DND-41 (cell line): ENCODE results near the gene NANP.
"Not testable (repeated sequence)": the region's sequence is repeated elsewhere in the genome, so short reads cannot be mapped to it uniquely, and the experiment has no call there.

ENCODE experiments used
- ATAC-seq: fragments of 200-7000 bp; cut with Tn5 transposase; 3 replicates; pipeline ENCODE4 v1.9.1; 2021; ENCODE audit warnings: low read depth; ENCODE audit not compliant: insufficient read depth
- DNase-seq: peaks from one replicate; pipeline ENCODE4 v3.0.0-alpha.2; 2020
- H2AFZ ChIP-seq: 2 replicates; pipeline ENCODE4 v1.6.0; 2012; ENCODE audit warnings: low read depth, low read length
- H3K27ac ChIP-seq: 2 replicates; pipeline ENCODE4 v1.5.1; 2012; ENCODE audit warnings: low read length, inconsistent platforms
- H3K27me3 ChIP-seq: fragments of 200-600 bp; sonication (generic); 2 replicates; pipeline ENCODE4 v1.6.0; 2012; ENCODE audit warnings: low read length, mild to moderate bottlenecking, inconsistent platforms; ENCODE audit not compliant: insufficient read depth, poor library complexity
- H3K36me3 ChIP-seq: 2 replicates; pipeline ENCODE4 v1.5.1; 2012; ENCODE audit warnings: low read length, inconsistent platforms; ENCODE audit not compliant: insufficient read depth
- H3K4me1 ChIP-seq: 2 replicates; pipeline ENCODE4 v1.5.1; 2012; ENCODE audit warnings: mild to moderate bottlenecking, low read length; ENCODE audit not compliant: insufficient read depth
- H3K4me2 ChIP-seq: 2 replicates; pipeline ENCODE4 v1.6.0; 2012; ENCODE audit warnings: mild to moderate bottlenecking, moderate library complexity, low read length, inconsistent platforms; ENCODE audit not compliant: insufficient read depth
- H3K4me3 ChIP-seq, 2 experiments: fragments of 200-600 bp in 1 of 2; shearing (Covaris generic) in 1 of 2; 2 replicates each; pipeline ENCODE4 v1.5.1; 2012 to 2016; ENCODE audit warnings: inconsistent platforms in 2 of 2, low read length in 2 of 2, mild to moderate bottlenecking in 2 of 2, low read depth in 1 of 2, moderate library complexity in 1 of 2
- H3K79me2 ChIP-seq: 2 replicates; pipeline ENCODE4 v1.6.0; 2012; ENCODE audit warnings: low read length, inconsistent platforms; ENCODE audit not compliant: insufficient read depth
- H3K9ac ChIP-seq: 2 replicates; pipeline ENCODE4 v1.6.0; 2012; ENCODE audit warnings: low read depth, mild to moderate bottlenecking, inconsistent platforms, low read length, moderate library complexity
- H3K9me3 ChIP-seq: 2 replicates; pipeline ENCODE4 v1.5.1; 2012; ENCODE audit warnings: low read length, moderate library complexity, mild to moderate bottlenecking, inconsistent platforms; ENCODE audit not compliant: insufficient read depth, severe bottlenecking
- H4K20me1 ChIP-seq: 2 replicates; pipeline ENCODE4 v1.6.0; 2012; ENCODE audit warnings: low read length; ENCODE audit not compliant: insufficient read depth
- EZH2 ChIP-seq: IDR thresholded peaks from 3 replicates; pipeline ENCODE4 v1.6.1; 2012; ENCODE audit warnings: borderline replicate concordance, low read depth, mild to moderate bottlenecking, moderate library complexity, low read length, inconsistent platforms; ENCODE audit not compliant: severe bottlenecking
- TF ChIP-seq, protein P1 (sequence below): IDR thresholded peaks from 2 replicates; pipeline ENCODE4 v1.5.1; 2012; ENCODE audit warnings: borderline replicate concordance, low read length, moderate library complexity, mild to moderate bottlenecking; ENCODE audit not compliant: poor library complexity, severe bottlenecking; ENCODE audit errors: extremely low read depth

Gene NANP

DNA sequence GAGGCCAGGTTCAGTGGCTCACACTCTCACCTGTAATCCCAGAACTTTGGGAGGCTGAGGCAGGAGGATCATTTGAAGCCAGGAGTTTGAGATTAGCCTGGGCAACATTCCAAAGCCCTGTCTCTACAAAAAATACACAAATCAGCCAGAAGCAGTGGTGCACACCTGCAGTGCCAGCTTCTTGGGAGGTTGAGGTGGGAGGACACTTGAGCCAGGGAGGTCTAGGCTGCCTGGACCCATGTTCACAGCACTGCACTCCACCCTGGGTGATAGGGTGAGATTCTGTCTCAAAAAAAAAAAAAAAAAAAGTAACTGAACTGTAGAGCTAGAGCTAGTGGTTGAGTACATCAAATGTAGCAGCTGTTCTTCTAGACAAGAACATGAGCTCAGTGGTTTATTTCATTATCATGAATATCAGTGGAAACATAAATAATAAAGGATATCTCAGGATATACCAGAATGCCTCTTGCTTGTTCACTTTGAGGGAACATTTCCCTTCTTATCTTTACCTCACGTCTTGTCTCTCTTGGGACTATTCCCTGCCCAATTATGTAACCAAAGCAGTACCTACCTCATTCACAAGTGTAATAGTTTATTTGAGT is 17.6 kb downstream of the NANP start:
- Histone ChIP-seq H2AFZ (no peak overlapping the region), H3K36me3 (peaks cover 22% of the 10 kb centered on the region), H3K4me3 (no peak overlapping the region), H4K20me1 (peaks cover 14% of the 10 kb centered on the region; the same call in 1 of the 2 replicates), H3K9ac (no peak overlapping the region), H3K4me2 (no peak overlapping the region), H3K79me2 (peaks cover 21% of the 10 kb centered on the region), H3K27ac (no peak overlapping the region), H3K27me3 (no peaks in the 10 kb centered on the region), H3K9me3 (no peaks in the 10 kb centered on the region), H3K4me1 (no peaks in the 10 kb centered on the region)
- no peak for TF ChIP-seq EZH2
- TF ChIP-seq, protein P1, sequence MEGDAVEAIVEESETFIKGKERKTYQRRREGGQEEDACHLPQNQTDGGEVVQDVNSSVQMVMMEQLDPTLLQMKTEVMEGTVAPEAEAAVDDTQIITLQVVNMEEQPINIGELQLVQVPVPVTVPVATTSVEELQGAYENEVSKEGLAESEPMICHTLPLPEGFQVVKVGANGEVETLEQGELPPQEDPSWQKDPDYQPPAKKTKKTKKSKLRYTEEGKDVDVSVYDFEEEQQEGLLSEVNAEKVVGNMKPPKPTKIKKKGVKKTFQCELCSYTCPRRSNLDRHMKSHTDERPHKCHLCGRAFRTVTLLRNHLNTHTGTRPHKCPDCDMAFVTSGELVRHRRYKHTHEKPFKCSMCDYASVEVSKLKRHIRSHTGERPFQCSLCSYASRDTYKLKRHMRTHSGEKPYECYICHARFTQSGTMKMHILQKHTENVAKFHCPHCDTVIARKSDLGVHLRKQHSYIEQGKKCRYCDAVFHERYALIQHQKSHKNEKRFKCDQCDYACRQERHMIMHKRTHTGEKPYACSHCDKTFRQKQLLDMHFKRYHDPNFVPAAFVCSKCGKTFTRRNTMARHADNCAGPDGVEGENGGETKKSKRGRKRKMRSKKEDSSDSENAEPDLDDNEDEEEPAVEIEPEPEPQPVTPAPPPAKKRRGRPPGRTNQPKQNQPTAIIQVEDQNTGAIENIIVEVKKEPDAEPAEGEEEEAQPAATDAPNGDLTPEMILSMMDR: no peak
- no peak for DNase-seq
- 0 out of 3 replicates have a peak, but pooled peaks have one; percentile 17 for ATAC-seq

DNA sequence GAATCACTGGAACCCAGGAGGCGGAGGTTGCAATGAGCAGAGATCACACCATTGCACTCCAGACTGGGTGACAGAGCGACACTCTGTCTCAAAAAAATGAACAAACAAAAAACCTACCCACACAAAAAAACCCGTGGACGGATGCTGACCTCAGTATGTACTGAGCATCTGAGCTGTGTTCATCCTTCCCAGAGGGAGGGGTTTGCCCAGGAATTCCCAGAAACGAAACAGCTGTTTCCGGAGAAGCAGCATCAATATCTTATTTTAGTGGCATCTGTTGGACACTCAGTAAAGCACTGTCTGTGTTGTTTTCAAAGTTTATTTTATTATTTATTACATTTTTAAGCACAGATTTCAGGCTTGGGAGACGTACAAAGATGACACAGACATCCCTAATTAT is 18.7 kb downstream of the NANP start:
- H3K79me2 ChIP-seq: peaks cover 16% of the 10 kb centered on the region
- ATAC-seq (no peak), DNase-seq (no peak)
- no peak overlapping the region for H3K9ac ChIP-seq
- no peak for TF ChIP-seq EZH2
- TF ChIP-seq, protein P1: no peak
- no peaks in the 10 kb centered on the region for H3K4me1 ChIP-seq
- peaks cover 19% of the 10 kb centered on the region for H3K36me3 ChIP-seq
- H3K4me2 ChIP-seq: no peak overlapping the region
- no peaks in the 10 kb centered on the region for H3K9me3 ChIP-seq
- no peak overlapping the region for H3K27ac ChIP-seq
- H2AFZ ChIP-seq: no peak overlapping the region
- H3K27me3 ChIP-seq: no peaks in the 10 kb centered on the region
- peaks cover 11% of the 10 kb centered on the region; the same call in 1 of the 2 replicates for H4K20me1 ChIP-seq
- H3K4me3 ChIP-seq: no peak overlapping the region

DNA sequence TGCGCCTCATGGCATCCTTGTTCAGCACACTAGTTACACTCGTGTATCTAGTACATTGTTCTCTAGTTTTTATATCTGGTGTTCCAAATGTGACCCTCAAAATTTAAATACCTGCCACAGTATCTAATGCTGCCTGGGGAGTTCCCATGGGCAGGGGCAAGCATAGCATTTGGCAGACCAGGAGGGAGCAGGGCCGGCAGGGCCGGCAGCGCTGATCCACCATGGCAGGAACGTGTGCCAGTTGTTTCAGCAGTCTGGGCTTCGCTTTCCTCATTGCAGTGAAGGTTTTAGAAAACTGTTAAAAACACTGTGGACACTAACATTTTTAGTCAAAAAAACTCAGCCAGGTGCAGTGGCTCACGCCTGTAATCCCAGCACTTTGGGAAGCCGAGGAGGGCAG is 19.2 kb downstream of the NANP start:
- Histone ChIP-seq H4K20me1 (peaks cover 5% of the 10 kb centered on the region; the same call in 1 of the 2 replicates), H3K9me3 (no peaks in the 10 kb centered on the region), H3K36me3 (peaks cover 14% of the 10 kb centered on the region), H2AFZ (no peak overlapping the region), H3K27me3 (no peaks in the 10 kb centered on the region), H3K9ac (no peak overlapping the region), H3K79me2 (peaks cover 11% of the 10 kb centered on the region), H3K4me3 (no peak overlapping the region), H3K4me2 (no peak overlapping the region), H3K27ac (no peak overlapping the region), H3K4me1 (no peaks in the 10 kb centered on the region)
- DNase-seq (no peak), ATAC-seq (no peak)
- TF ChIP-seq, protein P1: no peak
- no peak for TF ChIP-seq EZH2

DNA sequence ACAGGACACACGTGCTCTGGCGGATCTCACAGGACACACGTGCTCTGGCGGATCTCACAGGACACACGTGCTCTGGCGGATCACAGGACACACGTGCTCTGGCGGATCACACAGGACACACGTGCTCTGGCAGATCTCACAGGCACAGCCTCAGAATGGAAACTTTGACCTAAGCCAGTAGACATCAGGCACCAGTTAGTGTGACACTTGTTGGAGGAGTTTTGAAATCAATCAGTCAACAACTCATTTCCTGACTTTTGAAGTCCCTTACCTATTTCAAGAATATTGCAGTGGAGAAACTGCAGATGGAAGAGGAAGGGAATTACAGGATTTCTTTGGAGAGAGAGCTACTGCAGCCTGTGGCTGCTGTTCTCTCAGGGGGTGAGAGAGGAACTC is 20.9 kb downstream of the NANP start:
- ATAC-seq, H3K4me3 ChIP-seq: not testable (repeated sequence)

DNA sequence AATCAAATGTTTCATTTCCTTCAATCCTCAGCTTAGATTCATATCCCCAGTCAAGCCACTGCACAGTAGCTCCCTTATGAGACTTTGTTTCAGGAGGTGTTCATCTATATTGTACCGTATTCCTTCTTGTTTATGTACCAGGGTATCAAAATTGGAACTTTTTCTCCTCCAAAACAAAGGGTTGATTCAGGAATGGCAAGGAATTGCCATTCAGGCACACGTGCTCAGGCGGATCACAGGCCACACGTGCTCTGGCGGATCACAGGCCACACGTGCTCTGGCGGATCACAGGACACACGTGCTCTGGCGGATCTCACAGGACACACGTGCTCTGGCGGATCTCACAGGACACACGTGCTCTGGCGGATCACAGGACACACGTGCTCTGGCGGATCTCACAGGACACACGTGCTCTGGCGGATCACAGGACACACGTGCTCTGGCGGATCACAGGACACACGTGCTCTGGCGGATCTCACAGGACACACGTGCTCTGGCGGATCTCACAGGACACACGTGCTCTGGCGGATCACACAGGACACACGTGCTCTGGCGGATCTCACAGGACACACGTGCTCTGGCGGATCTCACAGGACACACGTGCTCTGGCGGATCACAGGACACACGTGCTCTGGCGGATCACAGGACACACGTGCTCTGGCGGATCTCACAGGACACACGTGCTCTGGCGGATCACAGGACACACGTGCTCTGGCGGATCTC is 21.5 kb downstream of the NANP start:
- H3K9ac ChIP-seq, H3K9me3 ChIP-seq, H3K4me1 ChIP-seq, H4K20me1 ChIP-seq, DNase-seq, H3K79me2 ChIP-seq, H3K36me3 ChIP-seq, H3K4me3 ChIP-seq, H3K4me2 ChIP-seq, ATAC-seq, H3K27ac ChIP-seq, H3K27me3 ChIP-seq, H2AFZ ChIP-seq: not testable (repeated sequence)

More for the DNA sequence above, 20.9 kb downstream of the NANP start:
- not testable (repeated sequence) for H3K4me1 ChIP-seq, H3K4me2 ChIP-seq, H4K20me1 ChIP-seq, H3K27ac ChIP-seq, H3K27me3 ChIP-seq, H2AFZ ChIP-seq, DNase-seq, H3K9me3 ChIP-seq, H3K36me3 ChIP-seq, H3K9ac ChIP-seq, H3K79me2 ChIP-seq
